HepG2 (cell line): ENCODE measurements around the gene CTXN1. TPM values are rescaled to one million over a fixed set of nuclear protein-coding genes. Genes with fewer than 3 reads are reported as not detected.

Experiments used
- CBFB ChIP-seq: sonication (generic); formaldehyde crosslinking; IDR thresholded peaks from 2 replicates; pipeline ENCODE4 v1.4.0; 2020; ENCODE audit warnings: missing genetic modification reagents
- CENPX ChIP-seq: sonication (generic); formaldehyde crosslinking; IDR thresholded peaks from 2 replicates; pipeline ENCODE4 v1.9.0; 2021; ENCODE audit warnings: mild to moderate bottlenecking, missing genetic modification reagents, moderate library complexity
- ELF3 ChIP-seq: IDR thresholded peaks from 2 replicates; pipeline ENCODE4 v1.6.1; 2016; ENCODE audit warnings: missing genetic modification reagents, missing compliant biosample characterization
- ESRRA ChIP-seq: sonication (generic); formaldehyde crosslinking; IDR thresholded peaks from 2 replicates; pipeline ENCODE4 v1.5.1; 2020; ENCODE audit warnings: mild to moderate bottlenecking, low read depth, missing genetic modification reagents
- FOXA3 ChIP-seq: IDR thresholded peaks from 2 replicates; pipeline ENCODE4 v1.6.1; 2016; ENCODE audit warnings: missing genetic modification reagents, missing compliant biosample characterization
- HNRNPH1 ChIP-seq: fragments of 200-400 bp; formaldehyde crosslinking; optimal IDR thresholded peaks from 2 replicates; pipeline ENCODE3; 2017; ENCODE audit warnings: mild to moderate bottlenecking, low read depth, low read length
- JUN ChIP-seq: sonication (generic); formaldehyde crosslinking; IDR thresholded peaks from 2 replicates; pipeline ENCODE4 v1.4.0; 2020; ENCODE audit warnings: mild to moderate bottlenecking, missing genetic modification reagents
- KDM5A ChIP-seq: fragments of 200-600 bp; sonication (generic); IDR thresholded peaks from 2 replicates; pipeline ENCODE4 v1.7.0; 2018; ENCODE audit warnings: antibody characterized with exemption, mild to moderate bottlenecking, low read length, borderline replicate concordance
- KDM5B ChIP-seq: sonication (generic); formaldehyde crosslinking; IDR thresholded peaks from 2 replicates; pipeline ENCODE4 v1.4.0; 2020; ENCODE audit warnings: missing genetic modification reagents, mild to moderate bottlenecking, borderline replicate concordance
- SMARCE1 ChIP-seq: fragments of 450-650 bp; IDR thresholded peaks from 2 replicates; pipeline ENCODE4 v1.6.1; 2017; ENCODE audit warnings: borderline replicate concordance
- ZFP90 ChIP-seq: sonication (generic); formaldehyde crosslinking; IDR thresholded peaks from 2 replicates; pipeline ENCODE4 v1.8.0; 2022; ENCODE audit warnings: missing genetic modification reagents, mild to moderate bottlenecking, inconsistent platforms, borderline replicate concordance
- ZNF432 ChIP-seq: sonication (generic); formaldehyde crosslinking; IDR thresholded peaks from 2 replicates; pipeline ENCODE4 v1.5.0; 2020; ENCODE audit warnings: missing genetic modification reagents, mild to moderate bottlenecking, borderline replicate concordance
- polyA plus RNA-seq, 8 experiments: library from polyadenylated mRNA; depleted of rRNA in 3 of 8; stranded (reverse) in 7 of 8; unstranded in 1 of 8; fragments of >200 nt; fragmentation: Illumina TruSeq in 4 of 8; extraction: Trizol in 4 of 8; gene quantifications; 2 replicates each; pipeline versions ENCODE4 v1.2.1 to v1.2.3, GENCODE V29; 2011 to 2016; ENCODE audit warnings: low read depth in 4 of 8, missing spikeins in 1 of 8, mixed read lengths in 1 of 8; ENCODE audit not compliant: insufficient read depth in 1 of 8
- total RNA-seq, 5 experiments: library from RNA; depleted of rRNA; stranded (reverse); fragments of >200 nt; fragmentation: Illumina TruSeq; extraction: Trizol; gene quantifications; 2 replicates each; pipeline ENCODE4 v1.2.3, GENCODE V29; 2016; ENCODE audit warnings: low read depth in 1 of 5
- TF ChIP-seq, protein P1 (sequence below): fragments of 450-650 bp; IDR thresholded peaks from 2 replicates; pipeline ENCODE4 v1.6.1; 2016
- TF ChIP-seq, protein P2 (sequence below): sonication (generic); formaldehyde crosslinking; IDR thresholded peaks from 2 replicates; pipeline ENCODE4 v1.8.0; 2022; ENCODE audit warnings: mild to moderate bottlenecking, missing genetic modification reagents
- TF ChIP-seq, protein P3 (sequence below): sonication (generic); formaldehyde crosslinking; IDR thresholded peaks from 2 replicates; pipeline ENCODE4 v1.5.0; 2020; ENCODE audit warnings: mild to moderate bottlenecking, missing genetic modification reagents
- TF ChIP-seq, protein P4 (sequence below): conservative IDR thresholded peaks from 2 replicates; pipeline ENCODE4 v1.6.1; 2018; ENCODE audit warnings: missing genetic modification reagents
- TF ChIP-seq, protein P5 (sequence below): sonication (generic); formaldehyde crosslinking; IDR thresholded peaks from 2 replicates; pipeline ENCODE4 v1.4.0; 2020; ENCODE audit warnings: missing genetic modification reagents, mild to moderate bottlenecking, borderline replicate concordance
- TF ChIP-seq, protein P6 (sequence below): sonication (generic); formaldehyde crosslinking; IDR thresholded peaks from 2 replicates; pipeline ENCODE4 v1.4.0; 2020; ENCODE audit warnings: missing genetic modification reagents

CTXN1 gene
- total and polyA plus RNA-seq, 2 of the 13 experiments (the other 11 are each of a cell fraction or from before 2014, with no cell fraction given) = 0.11 TPM; not detected in 1

DNA sequence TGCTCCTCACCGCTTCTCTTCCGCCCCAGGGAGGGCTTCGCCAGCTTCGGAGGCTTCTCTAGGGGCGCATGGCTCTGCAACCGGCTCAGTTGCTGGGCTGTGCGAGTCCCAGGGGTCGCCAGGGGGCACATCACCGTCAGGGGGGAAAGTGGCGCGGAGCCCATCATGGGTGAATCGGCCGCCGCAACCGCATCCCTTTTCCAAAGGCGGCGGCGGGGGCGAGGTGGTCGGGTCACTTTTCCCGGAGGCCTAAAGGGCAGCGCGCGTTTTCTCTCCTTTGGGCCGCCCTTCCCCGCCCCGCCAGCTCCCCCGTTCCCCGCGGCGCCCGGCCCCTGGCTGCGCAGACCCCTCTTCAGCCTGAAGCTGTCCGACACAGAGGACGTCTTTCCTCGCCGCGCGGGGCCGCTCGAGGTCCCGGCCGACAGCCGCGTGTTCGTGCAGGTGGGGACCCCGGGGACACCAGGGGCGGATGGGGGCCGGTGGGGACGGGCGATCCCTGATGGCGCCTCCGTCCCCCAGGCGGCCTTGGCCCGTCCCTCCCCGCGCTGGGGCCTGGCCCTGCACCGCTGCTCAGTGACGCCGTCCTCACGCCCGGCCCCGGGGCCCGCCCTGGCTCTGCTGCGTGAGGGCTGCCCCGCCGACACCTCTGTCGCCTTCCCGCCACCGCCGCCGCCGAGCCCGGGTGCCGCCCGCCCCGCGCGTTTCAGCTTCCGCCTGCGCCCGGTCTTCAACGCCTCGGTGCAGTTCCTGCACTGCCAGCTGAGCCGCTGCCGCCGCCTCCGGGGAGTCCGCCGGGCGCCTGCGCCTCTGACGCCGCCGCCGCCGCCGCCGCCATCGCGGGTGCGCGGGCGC lies 9.6 kb downstream of the CTXN1 start (continued):
- TF ChIP-seq, protein P1, sequence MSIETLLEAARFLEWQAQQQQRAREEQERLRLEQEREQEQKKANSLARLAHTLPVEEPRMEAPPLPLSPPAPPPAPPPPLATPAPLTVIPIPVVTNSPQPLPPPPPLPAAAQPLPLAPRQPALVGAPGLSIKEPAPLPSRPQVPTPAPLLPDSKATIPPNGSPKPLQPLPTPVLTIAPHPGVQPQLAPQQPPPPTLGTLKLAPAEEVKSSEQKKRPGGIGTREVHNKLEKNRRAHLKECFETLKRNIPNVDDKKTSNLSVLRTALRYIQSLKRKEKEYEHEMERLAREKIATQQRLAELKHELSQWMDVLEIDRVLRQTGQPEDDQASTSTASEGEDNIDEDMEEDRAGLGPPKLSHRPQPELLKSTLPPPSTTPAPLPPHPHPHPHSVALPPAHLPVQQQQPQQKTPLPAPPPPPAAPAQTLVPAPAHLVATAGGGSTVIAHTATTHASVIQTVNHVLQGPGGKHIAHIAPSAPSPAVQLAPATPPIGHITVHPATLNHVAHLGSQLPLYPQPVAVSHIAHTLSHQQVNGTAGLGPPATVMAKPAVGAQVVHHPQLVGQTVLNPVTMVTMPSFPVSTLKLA = no peak
- TF ChIP-seq KDM5A = no peak
- no peak for TF ChIP-seq FOXA3 (CRISPR knock-in tag)
- TF ChIP-seq, protein P2, sequence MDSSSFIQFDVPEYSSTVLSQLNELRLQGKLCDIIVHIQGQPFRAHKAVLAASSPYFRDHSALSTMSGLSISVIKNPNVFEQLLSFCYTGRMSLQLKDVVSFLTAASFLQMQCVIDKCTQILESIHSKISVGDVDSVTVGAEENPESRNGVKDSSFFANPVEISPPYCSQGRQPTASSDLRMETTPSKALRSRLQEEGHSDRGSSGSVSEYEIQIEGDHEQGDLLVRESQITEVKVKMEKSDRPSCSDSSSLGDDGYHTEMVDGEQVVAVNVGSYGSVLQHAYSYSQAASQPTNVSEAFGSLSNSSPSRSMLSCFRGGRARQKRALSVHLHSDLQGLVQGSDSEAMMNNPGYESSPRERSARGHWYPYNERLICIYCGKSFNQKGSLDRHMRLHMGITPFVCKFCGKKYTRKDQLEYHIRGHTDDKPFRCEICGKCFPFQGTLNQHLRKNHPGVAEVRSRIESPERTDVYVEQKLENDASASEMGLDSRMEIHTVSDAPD (CRISPR knock-in tag) = no peak
- TF ChIP-seq, protein P3, sequence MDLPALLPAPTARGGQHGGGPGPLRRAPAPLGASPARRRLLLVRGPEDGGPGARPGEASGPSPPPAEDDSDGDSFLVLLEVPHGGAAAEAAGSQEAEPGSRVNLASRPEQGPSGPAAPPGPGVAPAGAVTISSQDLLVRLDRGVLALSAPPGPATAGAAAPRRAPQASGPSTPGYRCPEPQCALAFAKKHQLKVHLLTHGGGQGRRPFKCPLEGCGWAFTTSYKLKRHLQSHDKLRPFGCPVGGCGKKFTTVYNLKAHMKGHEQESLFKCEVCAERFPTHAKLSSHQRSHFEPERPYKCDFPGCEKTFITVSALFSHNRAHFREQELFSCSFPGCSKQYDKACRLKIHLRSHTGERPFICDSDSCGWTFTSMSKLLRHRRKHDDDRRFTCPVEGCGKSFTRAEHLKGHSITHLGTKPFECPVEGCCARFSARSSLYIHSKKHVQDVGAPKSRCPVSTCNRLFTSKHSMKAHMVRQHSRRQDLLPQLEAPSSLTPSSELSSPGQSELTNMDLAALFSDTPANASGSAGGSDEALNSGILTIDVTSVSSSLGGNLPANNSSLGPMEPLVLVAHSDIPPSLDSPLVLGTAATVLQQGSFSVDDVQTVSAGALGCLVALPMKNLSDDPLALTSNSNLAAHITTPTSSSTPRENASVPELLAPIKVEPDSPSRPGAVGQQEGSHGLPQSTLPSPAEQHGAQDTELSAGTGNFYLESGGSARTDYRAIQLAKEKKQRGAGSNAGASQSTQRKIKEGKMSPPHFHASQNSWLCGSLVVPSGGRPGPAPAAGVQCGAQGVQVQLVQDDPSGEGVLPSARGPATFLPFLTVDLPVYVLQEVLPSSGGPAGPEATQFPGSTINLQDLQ (CRISPR knock-in tag) = 0 out of 2 replicates have a peak, but pooled peaks have one; percentile 62
- no peak for TF ChIP-seq CBFB (CRISPR knock-in tag)
- TF ChIP-seq ESRRA (CRISPR knock-in tag) = no peak; the same call in none of the 2 replicates
- TF ChIP-seq ELF3 = peak; percentile 48; the same call in 1 of the 2 replicates
- 0 out of 2 replicates have a peak, but pooled peaks have one; percentile 18 for TF ChIP-seq JUN (CRISPR knock-in tag)
- TF ChIP-seq KDM5B (CRISPR knock-in tag) = peak; percentile 53
- TF ChIP-seq ZNF432 (CRISPR knock-in tag) = no peak
- TF ChIP-seq, protein P4, sequence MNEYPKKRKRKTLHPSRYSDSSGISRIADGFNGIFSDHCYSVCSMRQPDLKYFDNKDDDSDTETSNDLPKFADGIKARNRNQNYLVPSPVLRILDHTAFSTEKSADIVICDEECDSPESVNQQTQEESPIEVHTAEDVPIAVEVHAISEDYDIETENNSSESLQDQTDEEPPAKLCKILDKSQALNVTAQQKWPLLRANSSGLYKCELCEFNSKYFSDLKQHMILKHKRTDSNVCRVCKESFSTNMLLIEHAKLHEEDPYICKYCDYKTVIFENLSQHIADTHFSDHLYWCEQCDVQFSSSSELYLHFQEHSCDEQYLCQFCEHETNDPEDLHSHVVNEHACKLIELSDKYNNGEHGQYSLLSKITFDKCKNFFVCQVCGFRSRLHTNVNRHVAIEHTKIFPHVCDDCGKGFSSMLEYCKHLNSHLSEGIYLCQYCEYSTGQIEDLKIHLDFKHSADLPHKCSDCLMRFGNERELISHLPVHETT (CRISPR knock-in tag) = 0 out of 2 replicates have a peak, but pooled peaks have one; percentile 14
- TF ChIP-seq, protein P5, sequence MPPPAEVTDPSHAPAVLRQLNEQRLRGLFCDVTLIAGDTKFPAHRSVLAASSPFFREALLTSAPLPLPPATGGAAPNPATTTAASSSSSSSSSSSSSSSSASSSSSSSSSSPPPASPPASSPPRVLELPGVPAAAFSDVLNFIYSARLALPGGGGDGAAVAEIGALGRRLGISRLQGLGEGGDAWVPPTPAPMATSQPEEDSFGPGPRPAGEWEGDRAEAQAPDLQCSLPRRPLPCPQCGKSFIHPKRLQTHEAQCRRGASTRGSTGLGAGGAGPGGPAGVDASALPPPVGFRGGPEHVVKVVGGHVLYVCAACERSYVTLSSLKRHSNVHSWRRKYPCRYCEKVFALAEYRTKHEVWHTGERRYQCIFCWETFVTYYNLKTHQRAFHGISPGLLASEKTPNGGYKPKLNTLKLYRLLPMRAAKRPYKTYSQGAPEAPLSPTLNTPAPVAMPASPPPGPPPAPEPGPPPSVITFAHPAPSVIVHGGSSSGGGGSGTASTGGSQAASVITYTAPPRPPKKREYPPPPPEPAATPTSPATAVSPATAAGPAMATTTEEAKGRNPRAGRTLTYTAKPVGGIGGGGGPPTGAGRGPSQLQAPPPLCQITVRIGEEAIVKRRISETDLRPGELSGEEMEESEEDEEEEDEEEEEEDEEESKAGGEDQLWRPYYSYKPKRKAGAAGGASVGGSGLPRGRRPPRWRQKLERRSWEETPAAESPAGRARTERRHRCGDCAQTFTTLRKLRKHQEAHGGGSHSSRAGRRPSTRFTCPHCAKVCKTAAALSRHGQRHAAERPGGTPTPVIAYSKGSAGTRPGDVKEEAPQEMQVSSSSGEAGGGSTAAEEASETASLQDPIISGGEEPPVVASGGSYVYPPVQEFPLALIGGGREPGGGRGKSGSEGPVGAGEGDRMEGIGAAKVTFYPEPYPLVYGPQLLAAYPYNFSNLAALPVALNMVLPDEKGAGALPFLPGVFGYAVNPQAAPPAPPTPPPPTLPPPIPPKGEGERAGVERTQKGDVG (CRISPR knock-in tag) = no peak
- TF ChIP-seq HNRNPH1 = no peak
- TF ChIP-seq CENPX = no peak
- no peak for TF ChIP-seq ZFP90 (CRISPR knock-in tag)
- TF ChIP-seq, protein P6, sequence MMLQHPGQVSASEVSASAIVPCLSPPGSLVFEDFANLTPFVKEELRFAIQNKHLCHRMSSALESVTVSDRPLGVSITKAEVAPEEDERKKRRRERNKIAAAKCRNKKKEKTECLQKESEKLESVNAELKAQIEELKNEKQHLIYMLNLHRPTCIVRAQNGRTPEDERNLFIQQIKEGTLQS (CRISPR knock-in tag) = no peak
- no peak for TF ChIP-seq SMARCE1
